Activated naive CD8-positive, alpha-beta T cell treated with anti-CD3 and anti-CD28 coated beads, Interleukin-2, amount 50 U/mL, for 16 hours (primary cell): ENCODE measurements around the gene ZFAND3.
"Not testable (repeated sequence)": the region's sequence is repeated elsewhere in the genome, so short reads cannot be mapped to it uniquely, and the experiment has no call there.

Experiments used
- DNase-seq: peaks from one replicate; pipeline ENCODE4 v3.0.0-alpha.2; 2020; ENCODE audit warnings: low read depth, low spot score

The ZFAND3 gene

DNA sequence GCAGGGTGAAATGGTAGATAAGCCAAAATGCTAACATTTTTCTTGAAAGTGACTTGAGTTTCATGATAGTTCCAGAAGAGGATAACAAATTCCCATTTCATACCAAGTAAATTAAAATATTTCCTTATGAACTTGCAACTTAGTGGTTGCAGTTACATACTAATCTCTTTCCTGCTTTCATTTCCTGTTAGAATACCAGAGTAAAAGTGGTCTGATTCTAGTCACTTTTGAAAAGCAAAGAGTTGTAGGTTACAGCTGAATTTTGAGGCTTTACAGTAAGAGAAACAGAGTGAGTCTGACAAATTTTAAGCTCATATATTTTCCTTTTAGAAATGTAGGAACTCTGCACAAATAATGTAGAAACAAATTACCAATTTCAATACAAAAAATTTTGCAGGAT, 117.4 kb downstream of the ZFAND3 start:
- no peak for DNase-seq

DNA sequence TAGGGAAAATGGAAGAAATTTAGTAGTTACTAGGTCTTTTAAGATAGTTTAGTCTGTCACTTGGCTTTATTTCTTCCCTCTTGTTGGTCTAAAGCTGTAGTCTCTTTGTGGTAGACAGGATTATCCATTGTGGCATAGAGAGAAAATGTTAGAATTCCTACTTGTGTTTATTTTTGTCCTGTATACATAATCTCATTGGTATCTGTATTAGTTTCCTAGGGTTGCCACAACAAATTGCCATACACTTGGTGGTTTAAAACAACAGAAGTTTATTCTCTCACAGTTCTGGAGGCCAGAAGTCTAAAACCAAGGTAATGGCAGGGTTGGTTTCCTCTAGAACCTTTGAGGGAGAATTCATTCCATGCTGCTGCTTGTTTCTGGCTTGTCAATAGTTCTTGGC, 119.4 kb downstream of the ZFAND3 start:
- no peak for DNase-seq

DNA sequence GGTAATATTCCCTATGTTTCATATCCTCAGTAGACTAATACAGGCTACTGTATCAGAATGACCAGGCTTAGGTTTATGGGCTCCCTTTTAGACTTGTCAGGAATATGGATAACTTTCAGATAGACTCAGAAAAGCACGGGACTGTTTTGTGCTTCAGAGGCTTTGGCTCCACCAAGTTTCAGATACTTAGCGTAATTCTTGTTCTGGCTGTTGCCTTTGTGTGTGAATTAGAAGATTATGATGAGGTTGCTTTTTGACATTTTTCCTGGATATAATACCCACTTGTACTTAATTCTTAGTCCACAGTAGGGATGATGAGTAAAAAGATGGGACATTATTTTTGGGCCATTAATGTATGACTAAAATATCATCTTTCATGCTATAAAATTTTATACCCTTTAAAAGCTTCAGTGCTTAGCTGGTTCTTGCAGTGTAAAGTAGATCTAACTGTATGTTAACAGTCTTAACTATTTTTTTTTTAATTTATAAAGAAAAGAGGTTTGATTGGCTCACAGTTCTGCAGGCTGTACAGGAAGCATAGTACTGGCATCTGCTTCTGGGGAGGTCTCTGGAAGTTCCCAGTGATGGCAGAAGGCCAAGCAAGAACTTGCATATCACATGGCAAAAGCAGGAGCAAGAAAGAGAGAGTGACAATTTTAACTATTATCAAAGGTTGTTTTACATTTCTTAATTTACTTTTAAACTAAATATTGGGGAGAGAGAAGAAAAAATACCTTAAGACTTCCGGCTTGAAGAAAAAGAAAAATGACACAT, 120.7 kb downstream of the ZFAND3 start:
- no peak for DNase-seq

DNA sequence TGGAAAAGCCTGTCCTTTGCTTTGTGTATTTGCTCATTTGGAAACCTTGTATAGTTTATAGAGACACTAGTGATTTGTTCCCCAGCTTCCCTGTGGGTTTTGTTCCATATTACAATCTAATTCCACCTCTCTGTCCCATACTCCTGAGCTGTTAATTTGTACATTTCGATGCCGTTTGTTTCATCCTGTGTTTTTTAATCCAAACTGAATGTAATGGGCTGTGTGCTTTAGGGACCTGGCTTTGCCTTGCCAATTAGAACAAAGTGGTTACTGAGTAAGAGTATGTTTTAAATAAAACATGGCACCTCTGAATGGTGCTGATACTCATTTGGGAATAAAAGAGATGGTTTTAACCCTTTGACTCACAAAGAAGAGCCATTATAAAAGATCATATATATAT, 122.3 kb downstream of the ZFAND3 start:
- no peak for DNase-seq

- DNase-seq, result no peak
Observed at GRCh38 chr6:37942606-37943376, 123.3 kb downstream of the ZFAND3 start.

DNA sequence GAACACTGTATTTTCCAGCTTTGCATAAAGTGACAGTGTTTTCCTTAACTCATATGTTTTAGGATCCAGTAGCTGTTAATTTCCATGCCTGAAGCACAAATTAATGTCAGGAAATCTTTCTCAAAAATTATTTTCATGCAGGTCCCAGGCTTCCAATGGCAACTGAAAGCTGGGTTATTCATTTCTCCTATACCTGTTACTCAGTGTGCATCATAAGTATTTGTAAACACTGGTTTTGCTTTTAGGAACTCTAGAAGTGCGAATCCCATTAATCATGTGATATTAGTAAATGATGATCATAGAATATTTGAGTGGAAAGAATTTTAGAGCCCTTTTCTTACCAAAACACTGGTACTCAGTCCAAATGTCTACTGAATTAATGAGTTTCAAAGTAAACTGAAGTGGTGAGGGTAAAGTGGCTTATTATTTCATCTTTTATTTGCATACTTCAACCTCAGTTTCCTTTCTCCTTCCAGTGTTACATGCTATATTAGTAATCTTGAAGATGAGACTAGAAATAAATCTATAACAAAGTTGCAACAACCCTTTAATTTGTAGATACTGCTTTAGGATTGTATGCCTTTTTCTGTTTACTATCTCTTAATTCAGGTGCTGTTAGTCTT, 124.0 kb downstream of the ZFAND3 start:
- no peak for DNase-seq

GRCh38 chr6:37946057-37946456, 126.5 kb downstream of the ZFAND3 start:
- DNase-seq, result no peak

DNA sequence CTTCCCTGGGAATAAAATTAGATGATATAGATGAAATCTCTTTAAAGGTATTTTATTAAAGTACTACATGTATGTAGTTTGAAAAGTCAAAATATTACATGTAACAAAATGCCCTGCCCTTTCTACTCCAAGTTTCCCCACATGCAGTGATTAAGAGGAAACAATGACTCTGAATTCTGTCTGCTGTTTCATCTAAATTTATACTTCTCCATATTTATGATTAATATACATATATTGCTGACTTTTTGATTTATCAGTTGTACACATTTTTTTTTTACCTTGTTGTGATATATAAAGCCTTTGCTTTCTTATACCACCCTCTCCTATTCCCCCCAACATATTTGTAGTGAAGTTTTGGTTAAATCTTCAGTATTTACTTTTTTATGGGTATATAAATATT, 127.9 kb downstream of the ZFAND3 start:
- DNase-seq, result no peak

- DNase-seq, result not testable (repeated sequence)
Observed at GRCh38 chr6:37948584-37948983, 129.1 kb downstream of the ZFAND3 start.

- DNase-seq, result no peak
Observed at GRCh38 chr6:37952027-37952426, 132.5 kb downstream of the ZFAND3 start.

- DNase-seq, result no peak
Observed at GRCh38 chr6:37954791-37955190, 135.3 kb downstream of the ZFAND3 start.

DNA sequence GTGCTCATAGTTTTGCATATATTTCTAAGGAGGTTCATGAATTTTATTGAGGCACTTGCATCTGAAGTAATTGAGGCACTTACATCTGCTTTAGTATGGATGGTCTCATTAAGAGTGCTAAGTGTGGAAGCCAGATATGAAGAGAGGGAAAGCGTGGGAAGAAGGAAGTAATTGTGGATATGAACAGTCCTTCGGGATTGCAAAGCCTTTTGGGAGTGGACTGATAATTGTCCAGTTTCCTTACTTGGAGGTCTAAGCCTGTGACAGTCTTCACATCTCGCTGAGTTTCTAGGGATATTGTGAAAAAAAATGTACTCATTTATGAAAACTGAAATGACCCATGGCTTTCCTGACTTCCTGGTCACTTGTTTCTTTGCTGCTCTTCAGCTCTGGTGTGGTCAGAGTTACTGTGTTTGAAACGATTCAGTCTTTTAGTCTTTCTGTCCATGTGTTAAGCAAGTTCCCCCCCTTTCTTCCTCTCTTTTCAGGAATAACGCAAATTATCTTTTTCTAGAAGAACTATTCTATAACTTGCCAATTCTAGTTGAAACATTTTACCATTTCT, 137.3 kb downstream of the ZFAND3 start:
- no peak for DNase-seq

DNA sequence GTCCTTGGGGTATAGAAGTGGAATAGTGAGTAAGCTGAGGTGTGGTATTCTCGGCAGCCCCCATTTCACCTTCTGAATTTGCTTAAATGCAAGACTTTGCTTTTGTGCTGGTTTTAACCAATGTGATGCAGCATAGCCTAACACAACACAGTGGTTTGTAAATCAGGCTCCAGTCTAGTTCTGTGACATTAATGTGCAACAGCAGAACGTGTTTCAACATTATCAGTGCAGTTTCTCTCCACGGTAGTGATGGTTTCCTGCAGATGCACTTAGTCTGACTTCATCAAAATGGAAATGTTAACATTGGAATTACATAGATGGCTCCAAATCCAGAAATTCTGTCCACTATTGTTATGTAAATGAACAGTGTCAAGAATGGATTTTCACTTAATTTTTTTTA, 139.5 kb downstream of the ZFAND3 start:
- no peak for DNase-seq

DNA sequence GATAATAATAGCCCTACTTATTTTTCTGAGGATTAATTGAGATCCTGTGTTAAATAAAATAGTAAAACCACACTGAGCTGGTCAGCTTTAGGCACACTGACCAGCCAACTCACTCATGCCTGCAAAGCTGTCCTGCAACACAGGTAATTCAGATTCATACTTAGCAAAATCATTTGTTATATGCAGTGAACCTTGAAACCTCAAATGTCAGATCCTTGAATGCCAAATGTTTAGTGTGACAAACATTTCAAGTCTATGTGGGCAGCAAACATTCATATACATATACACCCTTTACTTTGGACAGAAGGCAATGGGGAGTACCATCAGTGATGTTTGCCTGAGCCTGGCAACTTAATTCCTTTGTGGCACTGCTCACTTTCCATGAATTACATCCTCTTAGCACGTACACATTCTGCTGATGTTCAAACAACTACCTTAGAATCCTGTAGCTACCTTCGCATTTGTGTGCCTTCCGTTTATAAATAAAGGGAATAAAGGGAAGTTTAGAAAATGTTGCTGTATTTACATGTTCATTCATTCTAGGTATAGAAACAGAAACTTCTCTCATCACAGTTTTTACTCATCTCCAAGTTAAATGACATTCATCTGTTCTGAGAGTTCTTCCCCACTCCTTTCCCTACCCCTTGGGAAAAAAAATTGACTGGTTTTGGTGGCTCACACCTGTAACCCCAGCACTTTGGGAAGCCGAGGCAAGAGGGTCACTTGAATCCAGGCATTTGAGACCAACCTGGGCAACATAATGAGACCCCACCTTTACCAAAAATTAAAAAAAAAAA, 140.8 kb downstream of the ZFAND3 start:
- no peak for DNase-seq

DNA sequence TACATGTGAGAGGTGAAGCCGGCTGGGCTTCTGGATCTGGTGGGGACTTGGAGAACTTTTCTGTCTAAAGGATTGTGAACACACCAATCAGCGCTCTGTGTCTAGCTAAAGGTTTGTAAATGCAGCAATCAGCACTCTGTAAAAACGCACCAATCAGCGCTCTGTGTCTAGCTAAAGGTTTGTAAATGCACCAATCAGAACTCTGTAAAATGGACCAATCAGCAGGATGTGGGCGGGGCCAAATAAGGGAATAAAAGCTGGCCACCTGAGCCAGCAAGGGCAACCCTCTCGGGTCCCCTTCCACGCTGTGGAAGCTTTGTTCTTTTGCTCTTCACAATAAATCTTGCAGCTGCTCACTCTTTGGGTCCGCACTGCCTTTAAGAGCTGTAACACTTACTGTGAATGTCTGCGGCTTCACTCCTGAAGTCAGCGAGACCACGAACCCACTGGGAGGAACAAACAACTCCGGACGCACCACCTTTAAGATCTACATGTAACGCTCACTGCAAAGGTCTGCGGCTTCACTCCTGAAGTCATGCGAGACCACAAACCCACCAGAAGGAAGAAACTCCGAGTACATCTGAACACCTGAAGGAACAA, 143.1 kb downstream of the ZFAND3 start:
- not testable (repeated sequence) for DNase-seq

DNA sequence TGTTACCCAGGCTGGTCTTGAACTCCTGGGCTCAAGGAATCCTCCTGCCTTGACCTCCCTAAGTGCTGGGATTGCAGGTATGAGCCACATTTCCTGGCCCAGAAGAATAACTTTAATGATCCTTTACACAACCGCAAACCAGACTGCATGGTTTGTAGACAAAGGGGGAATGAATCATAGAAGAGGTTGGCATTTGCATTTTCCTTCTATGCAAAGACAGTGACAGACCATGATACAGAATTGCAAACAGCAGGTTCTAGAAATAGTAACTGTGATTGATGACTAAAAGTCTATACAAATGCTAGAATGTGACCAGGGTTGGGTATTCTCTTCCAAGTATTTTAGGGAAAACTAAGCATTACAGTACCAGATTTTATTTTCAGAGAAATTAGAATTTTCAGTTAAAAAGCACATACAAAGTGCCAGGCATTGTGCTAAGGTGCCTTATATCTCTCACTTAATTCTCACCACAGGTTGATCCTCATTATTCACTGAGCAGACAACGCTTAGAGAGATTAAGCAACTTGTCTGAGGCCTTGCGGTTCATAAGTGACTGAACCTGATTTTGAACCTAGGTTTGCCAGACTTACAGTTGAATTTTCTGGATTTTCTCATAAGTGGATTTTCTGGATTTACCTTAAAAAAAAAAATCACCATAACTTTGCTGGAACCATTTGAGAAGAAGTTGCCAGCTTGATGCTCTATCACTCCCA, 146.6 kb downstream of the ZFAND3 start:
- no peak for DNase-seq

- no peak for DNase-seq
Observed at GRCh38 chr6:37966801-37967200, 147.3 kb downstream of the ZFAND3 start.

DNA sequence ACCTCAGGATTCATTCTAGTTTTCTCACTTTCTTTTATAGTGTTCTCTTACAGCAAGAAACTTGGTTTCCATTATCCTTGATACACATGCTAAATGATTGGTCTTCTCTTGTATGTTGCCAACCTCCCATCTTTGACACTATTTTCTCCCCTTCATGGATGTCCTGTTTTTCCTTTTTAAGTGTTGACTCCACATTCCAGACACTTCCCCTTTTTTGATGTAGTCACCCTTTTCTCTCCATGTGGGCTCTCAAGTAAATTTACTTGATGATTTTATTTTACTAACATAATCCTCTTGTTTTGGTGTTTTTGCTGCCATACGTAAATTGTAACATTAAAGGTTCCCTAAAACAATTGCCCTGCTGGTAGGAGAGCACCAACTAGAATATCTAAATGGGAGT, 148.1 kb downstream of the ZFAND3 start:
- DNase-seq, result no peak

GRCh38 chr6:37971266-37971665, 151.7 kb downstream of the ZFAND3 start:
- DNase-seq, result no peak

GRCh38 chr6:37971711-37972390, 152.3 kb downstream of the ZFAND3 start:
- no peak for DNase-seq
